Activated naive CD4-positive, alpha-beta T cell treated with anti-CD3 and anti-CD28 coated beads, Interleukin-2, amount 50 U/mL, for 16 hours (primary cell): ENCODE results near the gene PDE1A.
"Not testable (repeated sequence)": the region's sequence is repeated elsewhere in the genome, so short reads cannot be mapped to it uniquely, and the experiment has no call there.

Experiments
- DNase-seq: peaks from one replicate; pipeline ENCODE4 v3.0.0-alpha.2; 2020

Gene PDE1A

GRCh38 chr2:182351427-182351826 lies 75.4 kb downstream of the PDE1A start:
- no peak for DNase-seq

- DNase-seq, result no peak
Measured at GRCh38 chr2:182349268-182349667, 77.6 kb downstream of the PDE1A start.

DNA sequence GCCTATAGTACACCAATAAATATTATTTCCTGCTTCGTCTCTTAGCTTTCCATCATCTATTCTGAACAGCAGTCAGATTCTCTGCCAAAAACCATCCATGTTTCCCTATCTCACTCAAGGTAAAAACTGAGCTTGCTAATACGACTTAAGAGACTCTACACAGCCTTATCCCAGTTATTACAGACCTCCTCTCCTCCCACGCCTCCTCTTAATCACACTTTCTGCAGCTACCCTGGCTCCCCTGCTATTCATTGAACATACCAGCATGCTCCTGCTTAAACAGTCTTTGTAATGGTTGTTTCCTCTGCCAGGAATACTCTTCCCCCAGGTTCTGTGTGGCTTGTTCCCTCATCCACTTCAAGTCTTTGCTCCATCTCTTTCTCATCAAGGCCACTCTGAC lies 81.5 kb downstream of the PDE1A start:
- no peak for DNase-seq

DNA sequence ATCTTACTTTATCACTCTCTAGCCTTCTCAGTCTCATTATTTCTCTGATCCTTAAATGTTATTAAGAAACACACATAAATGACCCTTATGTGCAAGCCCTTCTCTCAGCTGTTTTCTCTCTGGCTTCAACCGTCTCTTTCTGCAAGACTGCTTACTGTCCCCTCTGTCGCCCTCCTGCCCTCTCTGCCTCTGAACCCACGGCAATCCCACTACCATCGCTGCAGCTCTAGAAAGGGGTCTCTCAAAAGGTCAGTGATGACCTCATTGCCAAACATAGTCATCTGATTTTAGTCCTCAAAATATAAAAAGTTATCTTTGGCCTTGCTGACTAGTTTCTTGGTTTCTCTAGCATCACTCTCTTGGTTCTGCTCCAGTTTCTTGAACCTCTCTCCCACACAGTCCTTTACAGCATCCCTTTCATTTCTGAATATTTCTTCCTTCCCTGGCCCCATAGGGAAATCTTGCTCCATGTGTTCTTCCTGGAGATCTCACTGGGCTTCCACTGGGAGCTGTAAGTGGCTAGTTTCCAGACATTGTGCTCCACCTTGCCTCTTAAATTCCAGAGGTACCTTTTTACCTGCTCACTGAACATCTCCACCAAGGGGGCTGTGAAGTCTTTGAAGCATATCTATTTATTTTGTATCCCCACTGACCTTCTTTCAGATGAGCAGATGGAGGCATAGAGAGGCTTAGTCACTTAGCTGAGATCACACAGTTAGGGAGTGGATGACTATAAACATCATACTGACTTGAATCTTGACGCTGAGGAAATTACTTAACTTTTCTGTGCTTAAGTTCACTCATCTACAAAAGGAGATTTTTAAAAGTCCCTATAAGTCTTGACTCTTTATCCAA lies 96.2 kb downstream of the PDE1A start:
- DNase-seq, result no peak

DNA sequence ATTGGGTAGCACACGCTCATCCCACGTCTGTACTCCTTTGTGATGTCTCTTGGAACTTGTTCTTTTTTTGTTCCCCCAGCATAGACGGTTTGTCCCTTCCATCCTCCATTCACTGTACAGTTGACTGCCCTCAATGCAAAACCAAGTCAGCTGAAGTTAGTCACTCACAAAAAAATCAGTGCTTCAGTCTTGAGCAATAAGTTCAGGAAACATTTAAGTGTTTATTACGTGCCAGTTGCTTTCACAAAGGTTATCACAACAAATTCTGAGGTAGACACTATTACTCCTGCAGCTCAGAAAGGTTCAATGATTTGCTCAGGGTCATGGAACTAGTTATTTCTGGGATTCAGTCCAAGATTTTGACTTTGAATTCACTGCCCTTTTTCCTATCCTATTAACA lies 102.2 kb downstream of the PDE1A start:
- DNase-seq, result no peak

DNA sequence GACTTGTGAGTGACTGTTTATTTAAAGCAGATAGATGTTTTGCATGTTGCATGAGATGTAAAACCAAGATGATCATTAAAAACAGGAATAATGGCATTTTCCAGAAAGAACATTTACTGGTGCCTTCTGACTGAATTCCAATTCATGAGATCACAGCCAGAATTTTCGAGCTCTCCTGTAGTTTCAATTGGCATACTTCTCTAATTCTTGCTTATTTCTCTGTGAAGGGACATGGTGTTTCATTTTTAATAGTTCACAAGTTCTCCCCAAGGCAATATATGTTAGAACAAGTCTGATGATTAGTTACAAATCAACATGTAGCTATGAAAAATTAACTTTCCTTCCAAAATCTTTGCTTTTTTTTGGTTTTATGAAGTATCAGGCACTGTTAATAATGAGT lies 105.7 kb downstream of the PDE1A start:
- no peak for DNase-seq

GRCh38 chr2:182319556-182320505 lies 107.0 kb downstream of the PDE1A start:
- DNase-seq, result no peak

DNA sequence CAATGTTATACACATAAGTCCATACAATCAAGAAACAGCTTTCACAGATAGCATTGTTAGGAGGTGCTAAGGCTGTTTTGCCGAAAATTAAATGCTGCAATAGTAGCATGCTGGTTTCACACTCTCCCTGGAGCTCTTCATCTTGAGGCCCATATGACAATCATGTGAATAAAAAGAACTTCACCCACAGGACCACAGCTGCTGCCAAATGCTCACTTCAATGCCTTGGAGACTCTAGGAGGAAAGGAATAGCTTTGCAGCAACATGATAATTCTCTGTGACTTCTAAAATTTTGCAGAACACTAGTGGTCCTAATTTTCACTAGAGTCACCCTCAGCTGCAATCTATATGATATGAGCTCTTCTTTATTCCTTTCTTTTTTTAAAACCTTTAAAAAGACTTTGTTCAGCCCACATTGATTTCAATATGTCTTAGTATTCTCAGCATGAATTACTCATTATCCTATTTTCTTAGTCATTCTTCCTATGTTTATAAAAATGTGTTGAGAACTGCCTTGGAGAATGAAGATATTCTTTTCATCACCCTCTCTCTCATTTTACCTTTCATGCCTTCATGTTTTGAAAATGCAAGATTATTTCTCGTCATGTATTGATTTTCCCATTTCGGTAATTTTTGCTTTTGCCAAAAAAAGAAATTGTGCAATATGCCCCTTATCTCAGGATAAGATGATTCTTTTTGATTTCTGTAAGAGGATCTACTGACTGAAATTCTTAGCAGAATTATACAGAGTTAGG lies 108.2 kb downstream of the PDE1A start:
- no peak for DNase-seq

GRCh38 chr2:182316950-182317349 lies 109.9 kb downstream of the PDE1A start:
- DNase-seq, result no peak

- DNase-seq, result no peak
Measured at GRCh38 chr2:182302972-182303371, 123.9 kb downstream of the PDE1A start.

DNA sequence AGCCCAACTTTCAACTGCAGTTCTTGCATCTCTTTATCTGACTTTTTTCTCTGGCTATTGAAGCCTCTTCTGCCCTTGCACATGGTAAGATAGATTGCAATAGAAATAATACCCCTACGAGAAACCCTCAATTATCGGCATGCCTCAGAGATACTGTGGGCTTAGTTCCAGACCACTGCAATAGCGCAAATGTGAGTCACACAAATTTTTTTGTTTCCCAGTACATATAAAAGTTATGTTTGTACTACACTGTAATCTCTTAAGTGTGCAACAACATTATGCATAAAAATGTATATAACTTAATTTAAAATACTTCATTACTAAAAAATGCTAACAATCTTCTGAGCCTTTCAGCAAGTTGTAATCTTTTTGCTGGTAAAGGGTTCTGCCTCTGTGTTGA lies 124.7 kb downstream of the PDE1A start:
- no peak for DNase-seq

DNA sequence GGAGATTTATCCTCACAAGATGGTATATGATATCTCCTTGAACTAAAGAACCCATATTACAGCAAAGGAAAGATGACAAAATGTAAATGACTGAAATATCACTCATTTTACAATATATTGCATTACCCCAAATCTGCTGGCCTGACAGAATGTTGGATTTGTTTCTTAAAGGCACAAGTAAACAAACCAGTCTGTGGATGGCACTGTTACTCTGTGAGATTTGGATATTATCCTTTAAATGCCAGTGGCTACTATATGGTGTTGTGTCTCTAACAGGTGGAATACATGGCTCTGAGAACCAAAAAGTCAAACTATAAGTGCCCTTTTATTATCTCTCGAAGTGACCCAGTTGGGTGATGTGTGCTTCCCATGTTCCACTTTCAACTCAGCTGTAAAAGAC lies 125.7 kb downstream of the PDE1A start:
- DNase-seq, result no peak

- DNase-seq, result no peak
Measured at GRCh38 chr2:182300608-182301007, 126.2 kb downstream of the PDE1A start.

GRCh38 chr2:182299632-182300031 lies 127.2 kb downstream of the PDE1A start:
- no peak for DNase-seq

- DNase-seq, result no peak
Measured at GRCh38 chr2:182298456-182298855, 128.4 kb downstream of the PDE1A start.

DNA sequence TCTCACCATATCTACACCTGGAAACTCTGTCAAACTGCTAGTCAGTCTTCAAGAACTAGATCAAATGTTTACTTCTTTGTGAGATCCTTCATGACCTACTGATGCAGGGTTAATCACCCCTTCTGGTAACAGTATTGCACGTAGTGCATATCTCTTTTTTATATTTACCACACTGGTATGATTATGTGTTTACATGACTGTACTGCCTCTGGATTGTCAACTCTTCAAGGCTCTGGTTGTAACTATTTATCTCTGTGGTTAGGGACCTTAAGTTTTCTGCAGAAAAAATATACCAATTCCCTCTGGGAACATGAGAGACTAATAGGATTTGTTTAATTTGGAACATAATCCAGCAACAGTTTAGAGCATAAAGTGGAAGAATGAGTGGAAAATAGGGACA lies 135.5 kb downstream of the PDE1A start:
- no peak for DNase-seq

DNA sequence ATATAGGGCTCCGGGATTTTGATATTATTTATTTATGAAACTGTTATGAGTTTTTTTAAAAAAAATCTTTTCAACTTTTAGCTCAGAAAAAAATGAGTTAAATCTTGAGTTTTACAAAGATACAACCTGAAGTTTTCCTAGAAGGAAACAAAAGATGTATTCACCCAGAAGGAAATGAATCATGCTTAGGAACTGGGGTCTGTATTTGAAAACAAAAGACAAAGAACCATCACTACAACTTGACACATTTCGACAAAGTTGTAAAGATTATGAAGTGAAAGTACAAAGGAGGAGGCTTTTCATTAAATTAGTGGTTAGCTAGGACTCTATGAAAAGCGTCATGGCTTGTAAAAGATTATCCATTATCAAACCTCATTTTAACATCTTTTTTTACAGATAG lies 143.3 kb downstream of the PDE1A start:
- DNase-seq, result no peak

DNA sequence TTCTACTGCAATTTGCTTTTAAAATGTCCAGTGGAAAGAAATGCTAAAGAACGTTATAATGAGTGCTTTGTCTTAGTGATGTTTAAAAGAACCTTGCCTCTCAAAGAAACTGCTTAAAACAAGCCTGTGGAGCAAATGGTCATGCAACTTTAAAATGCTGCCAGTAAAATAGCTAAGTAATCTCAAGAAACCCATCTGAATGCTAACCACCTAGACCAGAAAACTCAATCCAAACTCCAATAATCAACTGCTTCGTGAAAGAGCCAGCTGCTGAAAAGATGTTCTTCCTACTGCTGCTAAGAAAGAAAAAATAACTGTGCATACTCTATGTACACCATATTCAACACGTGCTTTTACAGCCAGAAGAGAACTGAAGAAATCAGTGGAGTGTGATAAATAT lies 145.6 kb downstream of the PDE1A start:
- DNase-seq, result no peak

DNA sequence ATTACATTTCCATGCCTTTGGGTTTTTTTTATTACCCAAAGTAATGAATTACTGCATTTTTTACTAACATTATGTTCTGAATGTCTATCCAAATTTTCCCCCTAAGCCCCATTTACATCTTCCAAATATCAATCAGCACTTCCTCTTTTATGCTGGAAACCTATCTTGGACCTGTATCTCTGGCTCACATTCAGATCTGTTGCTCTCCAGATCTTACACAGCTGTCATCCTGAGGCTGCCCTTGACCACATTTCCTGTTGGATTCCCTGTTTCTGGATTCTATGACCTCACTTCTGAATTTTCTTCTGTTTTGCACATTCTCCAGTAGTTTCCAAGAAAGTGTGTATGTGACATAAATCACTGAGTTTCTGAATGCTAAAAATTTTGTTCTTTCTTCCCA lies 146.7 kb downstream of the PDE1A start:
- no peak for DNase-seq

DNA sequence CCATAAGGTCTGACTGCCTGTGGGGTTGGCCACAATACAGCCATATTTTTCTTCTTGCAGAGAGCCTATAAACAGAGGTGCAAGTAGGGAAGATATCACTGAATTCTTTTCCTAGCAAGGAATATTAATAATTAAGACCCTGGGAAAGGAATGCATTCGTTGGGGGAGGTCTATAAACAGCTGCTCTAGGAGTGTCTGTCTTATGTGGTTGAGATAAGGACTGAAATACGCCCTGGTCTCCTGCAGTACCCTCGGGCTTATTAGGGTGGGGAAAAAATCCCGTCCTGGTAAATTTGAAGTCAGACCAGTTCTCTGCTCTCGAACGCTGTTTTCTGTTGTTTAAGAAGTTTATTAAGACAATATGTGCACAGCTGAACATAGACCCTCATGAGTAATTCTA lies 150.2 kb downstream of the PDE1A start:
- DNase-seq, result not testable (repeated sequence)

DNA sequence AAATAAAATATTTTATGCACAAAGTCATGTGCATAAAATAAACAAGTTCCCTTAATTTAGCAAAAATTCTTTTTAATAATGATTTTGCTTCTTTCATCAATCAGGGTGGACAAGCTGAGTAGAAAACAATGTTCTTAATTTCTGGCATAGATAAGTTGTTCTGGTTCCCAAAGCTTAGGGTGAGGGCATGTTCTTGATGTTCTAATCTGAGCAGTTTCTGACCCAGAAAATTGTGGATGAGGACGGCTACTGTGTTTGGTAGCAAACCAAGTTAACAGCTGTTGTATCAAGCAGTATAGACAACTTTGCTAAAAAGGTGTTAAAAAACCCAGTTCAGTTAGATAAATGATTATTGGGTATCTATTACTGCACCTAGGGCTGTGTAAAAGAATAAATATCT lies 158.9 kb downstream of the PDE1A start:
- no peak for DNase-seq

- DNase-seq, result no peak
Measured at GRCh38 chr2:182266909-182267308, 159.9 kb downstream of the PDE1A start.

- DNase-seq, result no peak
Measured at GRCh38 chr2:182265718-182266117, 161.1 kb downstream of the PDE1A start.
